HEK293 (cell line): ENCODE results near the gene POLR1D.

ENCODE experiments used
- CTCF ChIA-PET: fragments of 350-600 bp; formaldehyde crosslinking; extraction: SDS; loops from one replicate; lab custom pipeline; 2021; ENCODE audit warnings: antibody characterized with exemption; lab: Yijun Ruan, JAX
- POLR2A ChIA-PET: fragments of 300-600 bp; formaldehyde crosslinking; extraction: SDS; loops from one replicate; lab custom pipeline; 2020; ENCODE audit warnings: antibody characterized with exemption, inconsistent platforms; lab: Yijun Ruan, JAX
- H3K27ac ChIP-seq: fragments of 200-500 bp; sonication (Bioruptor generic); 2 replicates; pipeline ENCODE4 v1.5.1; 2014; ENCODE audit warnings: low read depth, low read length, control low read depth, inconsistent platforms; ENCODE audit errors: extremely low read depth
- H3K36me3 ChIP-seq, 2 experiments: fragments of 200-500 bp in 1 of 2; sonication (Bioruptor generic) in 1 of 2; 1 replicate in 1 of 2; 2 replicates in 1 of 2; pipeline ENCODE4 v1.5.1; 2014 to 2017; ENCODE audit warnings: inconsistent platforms in 2 of 2, low read length in 2 of 2; ENCODE audit not compliant: control insufficient read depth in 2 of 2, insufficient read depth in 1 of 2
- H3K4me1 ChIP-seq: fragments of 200-500 bp; sonication (Bioruptor generic); 2 replicates; pipeline ENCODE4 v1.5.1; 2014; ENCODE audit warnings: mild to moderate bottlenecking, low read length, inconsistent platforms; ENCODE audit not compliant: control insufficient read depth, insufficient read depth
- H3K4me3 ChIP-seq: 2 replicates; pipeline ENCODE4 v1.5.1; 2011; ENCODE audit warnings: low read depth, mild to moderate bottlenecking, control low read depth, low read length, moderate library complexity
- H3K9me3 ChIP-seq: fragments of 200-500 bp; sonication (Bioruptor generic); 2 replicates; pipeline ENCODE4 v1.5.1; 2014; ENCODE audit warnings: low read depth, low read length, inconsistent platforms; ENCODE audit not compliant: control insufficient read depth, insufficient read depth
- FEZF1 ChIP-seq: fragments of 450-650 bp; formaldehyde crosslinking; IDR thresholded peaks from 2 replicates; pipeline ENCODE4 v1.5.1; 2016; ENCODE audit warnings: missing biosample characterization, missing genetic modification characterization
- MZF1 ChIP-seq: fragments of 450-650 bp; formaldehyde crosslinking; IDR thresholded peaks from 2 replicates; pipeline ENCODE4 v1.5.1; 2017; ENCODE audit warnings: missing biosample characterization, missing genetic modification characterization, borderline replicate concordance
- RBAK ChIP-seq: fragments of 450-650 bp; formaldehyde crosslinking; IDR thresholded peaks from 2 replicates; pipeline ENCODE4 v1.5.1; 2016; ENCODE audit warnings: missing biosample characterization, missing genetic modification characterization
- SP2 ChIP-seq: fragments of 450-650 bp; formaldehyde crosslinking; IDR thresholded peaks from 2 replicates; pipeline ENCODE4 v1.5.1; 2016; ENCODE audit warnings: missing biosample characterization, missing genetic modification characterization
- ZBTB17 ChIP-seq: fragments of 450-650 bp; formaldehyde crosslinking; IDR thresholded peaks from 2 replicates; pipeline ENCODE4 v1.5.1; 2016; ENCODE audit warnings: missing biosample characterization, missing genetic modification characterization
- ZNF248 ChIP-seq: fragments of 450-650 bp; formaldehyde crosslinking; IDR thresholded peaks from 2 replicates; pipeline ENCODE4 v1.5.1; 2017; ENCODE audit warnings: missing biosample characterization, missing genetic modification characterization
- ZNF48 ChIP-seq: fragments of 450-650 bp; formaldehyde crosslinking; IDR thresholded peaks from 2 replicates; pipeline ENCODE4 v1.5.1; 2016; ENCODE audit warnings: missing biosample characterization, missing genetic modification characterization
- ZNF510 ChIP-seq: fragments of 450-650 bp; formaldehyde crosslinking; IDR thresholded peaks from 2 replicates; pipeline ENCODE4 v1.5.1; 2018; ENCODE audit warnings: mild to moderate bottlenecking, missing genetic modification characterization, missing biosample characterization; ENCODE audit not compliant: insufficient replicate concordance
- ZNF530 ChIP-seq: fragments of 450-650 bp; formaldehyde crosslinking; IDR thresholded peaks from 2 replicates; pipeline ENCODE4 v1.5.1; 2016; ENCODE audit warnings: low read depth, missing biosample characterization, missing genetic modification characterization
- ZNF670 ChIP-seq: fragments of 450-650 bp; formaldehyde crosslinking; IDR thresholded peaks from 2 replicates; pipeline ENCODE4 v1.5.1; 2016; ENCODE audit warnings: missing biosample characterization, missing genetic modification characterization, low read depth
- TF ChIP-seq, protein P1 (sequence below): fragments of 450-650 bp; formaldehyde crosslinking; IDR thresholded peaks from 2 replicates; pipeline ENCODE4 v1.5.1; 2016; ENCODE audit warnings: missing biosample characterization, missing genetic modification characterization
- TF ChIP-seq, protein P2 (sequence below): fragments of 450-650 bp; formaldehyde crosslinking; IDR thresholded peaks from 2 replicates; pipeline ENCODE4 v1.5.1; 2016; ENCODE audit warnings: missing biosample characterization, missing genetic modification characterization
- TF ChIP-seq, protein P3 (sequence below): fragments of 450-650 bp; formaldehyde crosslinking; conservative IDR thresholded peaks from 2 replicates; pipeline ENCODE4 v1.5.1; 2016; ENCODE audit warnings: low read depth, missing biosample characterization, missing genetic modification characterization

The POLR1D gene

DNA sequence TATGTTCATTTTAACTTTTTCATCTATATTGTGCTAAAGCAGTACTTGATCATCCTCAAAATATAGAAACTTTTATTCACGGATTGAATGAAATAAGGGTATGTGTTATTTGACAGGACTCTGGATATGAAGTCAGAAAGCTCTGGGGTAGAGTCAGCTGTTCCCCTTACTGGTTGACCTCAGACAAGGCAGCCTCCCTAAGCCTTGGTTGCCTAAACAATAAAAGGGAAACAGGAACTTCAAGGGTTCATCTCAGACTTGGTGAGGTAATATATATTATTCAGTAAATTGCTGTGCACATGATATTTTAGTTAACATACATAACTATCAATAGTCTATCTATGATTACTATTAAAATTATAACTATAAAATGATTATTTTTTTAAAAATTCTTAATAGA is 13.6 kb downstream of the POLR1D start:
- Histone ChIP-seq H3K9me3 (no peaks in the 10 kb centered on the region), H3K4me1 (0 out of 2 replicates have a peak, but pooled peaks cover 5% of the 10 kb centered on the region), H3K4me3 (no peak overlapping the region), H3K27ac (no peak overlapping the region), H3K36me3 (peaks cover 0 to 19% of the 10 kb centered on the region in 2 experiments; a peak in 1 of 3 replicates)
- POLR2A ChIA-PET, result interaction anchor here (1.1 kb wide), 1 partner anchor 14 kb away, joined by 4 read pairs; the partner anchor contains the start of gene POLR1D
- CTCF ChIA-PET, result interaction anchor here (1.2 kb wide), 1 partner anchor 102 kb away, joined by 4 read pairs; no protein-coding TSS in a partner anchor
- TF ChIP-seq RBAK, result no peak
- TF ChIP-seq ZBTB17 (tag by site-specific recombination), result no peak
- no peak for TF ChIP-seq SP2
- TF ChIP-seq, protein P1, sequence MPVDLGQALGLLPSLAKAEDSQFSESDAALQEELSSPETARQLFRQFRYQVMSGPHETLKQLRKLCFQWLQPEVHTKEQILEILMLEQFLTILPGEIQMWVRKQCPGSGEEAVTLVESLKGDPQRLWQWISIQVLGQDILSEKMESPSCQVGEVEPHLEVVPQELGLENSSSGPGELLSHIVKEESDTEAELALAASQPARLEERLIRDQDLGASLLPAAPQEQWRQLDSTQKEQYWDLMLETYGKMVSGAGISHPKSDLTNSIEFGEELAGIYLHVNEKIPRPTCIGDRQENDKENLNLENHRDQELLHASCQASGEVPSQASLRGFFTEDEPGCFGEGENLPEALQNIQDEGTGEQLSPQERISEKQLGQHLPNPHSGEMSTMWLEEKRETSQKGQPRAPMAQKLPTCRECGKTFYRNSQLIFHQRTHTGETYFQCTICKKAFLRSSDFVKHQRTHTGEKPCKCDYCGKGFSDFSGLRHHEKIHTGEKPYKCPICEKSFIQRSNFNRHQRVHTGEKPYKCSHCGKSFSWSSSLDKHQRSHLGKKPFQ (tag by site-specific recombination), result no peak
- no peak for TF ChIP-seq ZNF670 (tag by site-specific recombination)
- TF ChIP-seq FEZF1, result no peak
- no peak for TF ChIP-seq ZNF510 (tag by site-specific recombination)
- no peak for TF ChIP-seq ZNF248 (tag by site-specific recombination)
- TF ChIP-seq, protein P2, sequence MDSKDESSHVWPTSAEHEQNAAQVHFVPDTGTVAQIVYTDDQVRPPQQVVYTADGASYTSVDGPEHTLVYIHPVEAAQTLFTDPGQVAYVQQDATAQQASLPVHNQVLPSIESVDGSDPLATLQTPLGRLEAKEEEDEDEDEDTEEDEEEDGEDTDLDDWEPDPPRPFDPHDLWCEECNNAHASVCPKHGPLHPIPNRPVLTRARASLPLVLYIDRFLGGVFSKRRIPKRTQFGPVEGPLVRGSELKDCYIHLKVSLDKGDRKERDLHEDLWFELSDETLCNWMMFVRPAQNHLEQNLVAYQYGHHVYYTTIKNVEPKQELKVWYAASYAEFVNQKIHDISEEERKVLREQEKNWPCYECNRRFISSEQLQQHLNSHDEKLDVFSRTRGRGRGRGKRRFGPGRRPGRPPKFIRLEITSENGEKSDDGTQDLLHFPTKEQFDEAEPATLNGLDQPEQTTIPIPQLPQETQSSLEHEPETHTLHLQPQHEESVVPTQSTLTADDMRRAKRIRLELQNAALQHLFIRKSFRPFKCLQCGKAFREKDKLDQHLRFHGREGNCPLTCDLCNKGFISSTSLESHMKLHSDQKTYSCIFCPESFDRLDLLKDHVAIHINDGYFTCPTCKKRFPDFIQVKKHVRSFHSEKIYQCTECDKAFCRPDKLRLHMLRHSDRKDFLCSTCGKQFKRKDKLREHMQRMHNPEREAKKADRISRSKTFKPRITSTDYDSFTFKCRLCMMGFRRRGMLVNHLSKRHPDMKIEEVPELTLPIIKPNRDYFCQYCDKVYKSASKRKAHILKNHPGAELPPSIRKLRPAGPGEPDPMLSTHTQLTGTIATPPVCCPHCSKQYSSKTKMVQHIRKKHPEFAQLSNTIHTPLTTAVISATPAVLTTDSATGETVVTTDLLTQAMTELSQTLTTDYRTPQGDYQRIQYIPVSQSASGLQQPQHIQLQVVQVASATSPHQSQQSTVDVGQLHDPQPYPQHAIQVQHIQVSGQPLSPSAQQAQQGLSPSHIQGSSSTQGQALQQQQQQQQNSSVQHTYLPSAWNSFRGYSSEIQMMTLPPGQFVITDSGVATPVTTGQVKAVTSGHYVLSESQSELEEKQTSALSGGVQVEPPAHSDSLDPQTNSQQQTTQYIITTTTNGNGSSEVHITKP (tag by site-specific recombination), result no peak
- TF ChIP-seq, protein P3, sequence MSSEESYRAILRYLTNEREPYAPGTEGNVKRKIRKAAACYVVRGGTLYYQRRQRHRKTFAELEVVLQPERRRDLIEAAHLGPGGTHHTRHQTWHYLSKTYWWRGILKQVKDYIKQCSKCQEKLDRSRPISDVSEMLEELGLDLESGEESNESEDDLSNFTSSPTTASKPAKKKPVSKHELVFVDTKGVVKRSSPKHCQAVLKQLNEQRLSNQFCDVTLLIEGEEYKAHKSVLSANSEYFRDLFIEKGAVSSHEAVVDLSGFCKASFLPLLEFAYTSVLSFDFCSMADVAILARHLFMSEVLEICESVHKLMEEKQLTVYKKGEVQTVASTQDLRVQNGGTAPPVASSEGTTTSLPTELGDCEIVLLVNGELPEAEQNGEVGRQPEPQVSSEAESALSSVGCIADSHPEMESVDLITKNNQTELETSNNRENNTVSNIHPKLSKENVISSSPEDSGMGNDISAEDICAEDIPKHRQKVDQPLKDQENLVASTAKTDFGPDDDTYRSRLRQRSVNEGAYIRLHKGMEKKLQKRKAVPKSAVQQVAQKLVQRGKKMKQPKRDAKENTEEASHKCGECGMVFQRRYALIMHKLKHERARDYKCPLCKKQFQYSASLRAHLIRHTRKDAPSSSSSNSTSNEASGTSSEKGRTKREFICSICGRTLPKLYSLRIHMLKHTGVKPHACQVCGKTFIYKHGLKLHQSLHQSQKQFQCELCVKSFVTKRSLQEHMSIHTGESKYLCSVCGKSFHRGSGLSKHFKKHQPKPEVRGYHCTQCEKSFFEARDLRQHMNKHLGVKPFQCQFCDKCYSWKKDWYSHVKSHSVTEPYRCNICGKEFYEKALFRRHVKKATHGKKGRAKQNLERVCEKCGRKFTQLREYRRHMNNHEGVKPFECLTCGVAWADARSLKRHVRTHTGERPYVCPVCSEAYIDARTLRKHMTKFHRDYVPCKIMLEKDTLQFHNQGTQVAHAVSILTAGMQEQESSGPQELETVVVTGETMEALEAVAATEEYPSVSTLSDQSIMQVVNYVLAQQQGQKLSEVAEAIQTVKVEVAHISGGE (tag by site-specific recombination), result no peak

- Histone ChIP-seq H3K4me1 (0 out of 2 replicates have a peak, but pooled peaks cover 5% of the 10 kb centered on the region), H3K9me3 (no peaks in the 10 kb centered on the region), H3K36me3 (peaks cover 0 to 11% of the 10 kb centered on the region in 2 experiments; a peak in 1 of 3 replicates), H3K4me3 (no peak overlapping the region), H3K27ac (no peak overlapping the region)
- ChIA-PET POLR2A (no interaction called here), CTCF (no interaction called here)
- TF ChIP-seq ZBTB17 (tag by site-specific recombination), result peak; percentile 79
- peak; percentile 95; the same call in 1 of the 2 replicates for TF ChIP-seq MZF1 (tag by site-specific recombination)
- no peak for TF ChIP-seq ZNF530 (tag by site-specific recombination)
- TF ChIP-seq ZNF48 (tag by site-specific recombination), result no peak
These were observed 15.0 kb downstream of the POLR1D start for GRCh38 chr13:27636589-27637288.
